HEK293 (cell line): Measurements from ENCODE around the gene KCNC2.

Experiments used
- ATF2 ChIP-seq: fragments of 450-650 bp; formaldehyde crosslinking; IDR thresholded peaks from 2 replicates; pipeline ENCODE4 v1.5.1; 2016; ENCODE audit warnings: missing biosample characterization, missing genetic modification characterization, low read depth
- CTCF ChIP-seq: fragments of 450-650 bp; formaldehyde crosslinking; IDR thresholded peaks from 2 replicates; pipeline ENCODE4 v1.5.1; 2016; ENCODE audit warnings: missing biosample characterization, missing genetic modification characterization
- KLF10 ChIP-seq: fragments of 450-650 bp; IDR thresholded peaks from 2 replicates; pipeline ENCODE4 v1.5.1; 2018; ENCODE audit warnings: missing biosample characterization, mild to moderate bottlenecking, missing genetic modification characterization
- RBAK ChIP-seq: fragments of 450-650 bp; formaldehyde crosslinking; IDR thresholded peaks from 2 replicates; pipeline ENCODE4 v1.5.1; 2016; ENCODE audit warnings: missing biosample characterization, missing genetic modification characterization
- SP2 ChIP-seq: fragments of 450-650 bp; formaldehyde crosslinking; IDR thresholded peaks from 2 replicates; pipeline ENCODE4 v1.5.1; 2016; ENCODE audit warnings: missing biosample characterization, missing genetic modification characterization
- ZNF138 ChIP-seq: fragments of 450-650 bp; formaldehyde crosslinking; IDR thresholded peaks from 2 replicates; pipeline ENCODE4 v1.5.1; 2016; ENCODE audit warnings: missing biosample characterization, missing genetic modification characterization, borderline replicate concordance
- ZNF311 ChIP-seq: fragments of 450-650 bp; formaldehyde crosslinking; IDR thresholded peaks from 2 replicates; pipeline ENCODE4 v1.5.1; 2017; ENCODE audit warnings: missing biosample characterization, missing genetic modification characterization, borderline replicate concordance
- ZNF341 ChIP-seq: fragments of 450-650 bp; formaldehyde crosslinking; IDR thresholded peaks from 2 replicates; pipeline ENCODE4; 2016; ENCODE audit warnings: low read depth, missing biosample characterization, missing genetic modification characterization
- ZNF394 ChIP-seq: fragments of 450-650 bp; formaldehyde crosslinking; IDR thresholded peaks from 2 replicates; pipeline ENCODE4 v1.5.1; 2016; ENCODE audit warnings: missing biosample characterization, missing genetic modification characterization, mild to moderate bottlenecking, moderate library complexity, borderline replicate concordance
- ZNF677 ChIP-seq: fragments of 450-650 bp; IDR thresholded peaks from 2 replicates; pipeline ENCODE4 v1.5.0; 2018; ENCODE audit warnings: missing biosample characterization, mild to moderate bottlenecking, missing genetic modification characterization, moderate library complexity
- ZNF76 ChIP-seq: fragments of 450-650 bp; formaldehyde crosslinking; IDR thresholded peaks from 2 replicates; pipeline ENCODE4; 2016; ENCODE audit warnings: low read depth, missing biosample characterization, missing genetic modification characterization, borderline replicate concordance
- ZNF776 ChIP-seq: fragments of 450-650 bp; formaldehyde crosslinking; IDR thresholded peaks from 2 replicates; pipeline ENCODE4 v1.5.0; 2017; ENCODE audit warnings: missing biosample characterization, missing genetic modification characterization, borderline replicate concordance

- TF ChIP-seq RBAK (tag by site-specific recombination) (no peak), KLF10 (tag by site-specific recombination) (no peak), SP2 (no peak), ZNF138 (no peak), ZNF341 (tag by site-specific recombination) (no peak), CTCF (tag by site-specific recombination) (no peak), ATF2 (tag by site-specific recombination) (no peak), ZNF776 (tag by site-specific recombination) (no peak), ZNF311 (no peak), ZNF394 (tag by site-specific recombination) (no peak), ZNF677 (tag by site-specific recombination) (no peak), ZNF76 (tag by site-specific recombination) (no peak)
These were observed 55.3 kb downstream of the KCNC2 start for GRCh38 chr12:75154388-75154787.
